GM12864 (cell line): ENCODE data around the gene MZB1.

ENCODE experiments used
- DNase-seq: peaks from one replicate; pipeline ENCODE4 v3.0.0-alpha.2; 2011; ENCODE audit warnings: low read depth
- H3K4me3 ChIP-seq: 2 replicates; pipeline ENCODE4 v1.5.1; 2011; ENCODE audit warnings: mild to moderate bottlenecking, low read depth, low read length, control low read depth
- CTCF ChIP-seq: IDR thresholded peaks from 2 replicates; pipeline ENCODE4 v1.5.1; 2011; ENCODE audit warnings: low read depth, mild to moderate bottlenecking, moderate library complexity, low read length, control low read depth, inconsistent platforms; ENCODE audit errors: missing control alignments

The MZB1 gene

GRCh38 chr5:139379626-139380449 lies 9.9 kb downstream of the MZB1 start:
- TF ChIP-seq CTCF = no peak
- H3K4me3 ChIP-seq = no peak overlapping the region
- DNase-seq = no peak

DNA sequence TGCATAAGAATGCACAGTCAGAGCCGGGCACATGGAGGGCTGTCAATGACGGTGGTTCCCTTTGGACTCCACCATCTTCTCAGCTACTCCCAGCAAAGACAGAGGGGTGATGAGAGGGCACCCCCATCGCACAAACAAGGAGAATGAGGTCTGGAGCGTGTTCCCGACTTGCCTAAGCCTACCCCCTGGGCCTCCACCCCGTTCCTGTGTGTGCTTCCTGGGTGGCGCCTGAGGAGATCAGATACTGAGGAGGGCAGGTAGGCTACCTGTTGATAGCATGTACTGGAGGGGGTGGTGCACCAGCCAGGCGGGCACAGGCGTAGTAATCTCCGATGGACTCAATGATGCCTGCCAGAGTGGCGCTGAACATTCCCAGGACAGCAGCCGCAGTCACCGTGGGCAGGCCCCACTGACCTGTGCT lies 10.8 kb downstream of the MZB1 start:
- no peak for TF ChIP-seq CTCF
- DNase-seq = no peak
- H3K4me3 ChIP-seq = no peak overlapping the region

DNA sequence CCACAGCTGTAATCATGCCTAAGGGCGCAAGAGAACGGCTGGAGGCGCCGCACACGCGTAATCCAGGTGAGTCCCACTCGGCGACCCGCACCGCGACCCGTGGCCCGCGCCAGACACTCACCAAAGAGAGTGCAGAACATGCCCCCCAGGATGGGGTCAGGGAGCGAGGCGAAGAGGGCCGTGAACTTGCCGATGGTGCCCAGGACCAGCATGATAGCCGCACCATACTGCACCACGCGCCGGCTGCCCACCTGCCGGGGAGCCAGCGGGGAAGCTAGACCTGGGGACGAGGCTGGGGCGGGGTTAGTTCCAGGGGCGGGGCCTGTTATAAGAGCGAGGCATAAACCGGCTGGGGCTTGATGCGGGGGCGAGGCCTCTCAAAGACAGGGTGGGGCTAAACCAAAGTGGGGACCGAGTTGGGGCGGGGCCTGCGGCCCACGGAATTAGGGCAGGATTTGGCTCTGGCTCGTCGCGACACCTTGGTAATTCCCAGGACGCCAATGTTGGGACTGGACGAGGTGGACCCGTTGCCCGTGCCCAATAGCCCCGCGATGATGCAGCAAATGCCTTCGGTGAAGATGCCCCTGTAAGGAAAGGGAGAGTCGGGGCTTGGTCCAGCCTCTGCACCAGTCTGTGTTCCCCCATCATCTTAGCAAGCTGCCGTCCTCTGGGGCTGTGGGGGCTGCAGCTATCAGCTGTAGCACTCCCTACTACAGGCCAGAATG lies 11.4 kb downstream of the MZB1 start:
- H3K4me3 ChIP-seq = no peak overlapping the region
- DNase-seq = no peak
- TF ChIP-seq CTCF = no peak

DNA sequence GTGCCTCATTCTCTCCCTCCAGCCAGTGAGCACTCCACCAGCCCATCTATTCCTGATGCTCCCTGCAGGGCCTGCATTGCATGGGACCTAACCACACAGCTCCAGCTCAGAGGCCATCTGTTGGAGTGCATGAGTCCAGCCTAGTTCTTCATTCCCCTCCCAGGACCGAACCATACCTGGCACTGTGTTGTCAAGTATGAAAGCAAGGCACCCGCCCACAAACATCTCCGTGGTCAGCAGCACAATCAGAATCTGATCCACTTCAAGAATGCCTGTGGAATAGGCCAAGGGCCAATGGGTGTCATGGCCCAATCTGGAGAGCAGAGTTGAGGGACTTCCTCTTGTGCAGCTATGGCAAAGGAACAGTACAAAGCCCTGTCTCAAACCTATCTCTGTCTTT lies 12.5 kb downstream of the MZB1 start:
- no peak for DNase-seq
- H3K4me3 ChIP-seq = no peak overlapping the region
- no peak for TF ChIP-seq CTCF

- no peak for TF ChIP-seq CTCF
- no peak overlapping the region for H3K4me3 ChIP-seq
- no peak for DNase-seq
Measured at GRCh38 chr5:139376364-139376763, 13.3 kb downstream of the MZB1 start.

- no peak for DNase-seq
Measured at GRCh38 chr5:139374909-139375308, 14.8 kb downstream of the MZB1 start.

More at GRCh38 chr5:139374909-139375308, 14.8 kb downstream of the MZB1 start:
- H3K4me3 ChIP-seq = no peak overlapping the region
- TF ChIP-seq CTCF = no peak
